ENCODE measurements around the gene MICALL1. TPM values are rescaled to one million over a fixed set of nuclear protein-coding genes. Genes with fewer than 3 reads are reported as not detected.

The MICALL1 gene, protein sequence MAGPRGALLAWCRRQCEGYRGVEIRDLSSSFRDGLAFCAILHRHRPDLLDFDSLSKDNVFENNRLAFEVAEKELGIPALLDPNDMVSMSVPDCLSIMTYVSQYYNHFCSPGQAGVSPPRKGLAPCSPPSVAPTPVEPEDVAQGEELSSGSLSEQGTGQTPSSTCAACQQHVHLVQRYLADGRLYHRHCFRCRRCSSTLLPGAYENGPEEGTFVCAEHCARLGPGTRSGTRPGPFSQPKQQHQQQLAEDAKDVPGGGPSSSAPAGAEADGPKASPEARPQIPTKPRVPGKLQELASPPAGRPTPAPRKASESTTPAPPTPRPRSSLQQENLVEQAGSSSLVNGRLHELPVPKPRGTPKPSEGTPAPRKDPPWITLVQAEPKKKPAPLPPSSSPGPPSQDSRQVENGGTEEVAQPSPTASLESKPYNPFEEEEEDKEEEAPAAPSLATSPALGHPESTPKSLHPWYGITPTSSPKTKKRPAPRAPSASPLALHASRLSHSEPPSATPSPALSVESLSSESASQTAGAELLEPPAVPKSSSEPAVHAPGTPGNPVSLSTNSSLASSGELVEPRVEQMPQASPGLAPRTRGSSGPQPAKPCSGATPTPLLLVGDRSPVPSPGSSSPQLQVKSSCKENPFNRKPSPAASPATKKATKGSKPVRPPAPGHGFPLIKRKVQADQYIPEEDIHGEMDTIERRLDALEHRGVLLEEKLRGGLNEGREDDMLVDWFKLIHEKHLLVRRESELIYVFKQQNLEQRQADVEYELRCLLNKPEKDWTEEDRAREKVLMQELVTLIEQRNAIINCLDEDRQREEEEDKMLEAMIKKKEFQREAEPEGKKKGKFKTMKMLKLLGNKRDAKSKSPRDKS
- 13.5 TPM for total RNA-seq
- long read RNA-seq, full-length matches to known transcripts: 7 of 19 reads
- long read RNA-seq, partial matches to known transcripts: 6 of 19 reads
- long read RNA-seq, other reads (novel, unspliced or antisense): 6 of 19 reads

DNA sequence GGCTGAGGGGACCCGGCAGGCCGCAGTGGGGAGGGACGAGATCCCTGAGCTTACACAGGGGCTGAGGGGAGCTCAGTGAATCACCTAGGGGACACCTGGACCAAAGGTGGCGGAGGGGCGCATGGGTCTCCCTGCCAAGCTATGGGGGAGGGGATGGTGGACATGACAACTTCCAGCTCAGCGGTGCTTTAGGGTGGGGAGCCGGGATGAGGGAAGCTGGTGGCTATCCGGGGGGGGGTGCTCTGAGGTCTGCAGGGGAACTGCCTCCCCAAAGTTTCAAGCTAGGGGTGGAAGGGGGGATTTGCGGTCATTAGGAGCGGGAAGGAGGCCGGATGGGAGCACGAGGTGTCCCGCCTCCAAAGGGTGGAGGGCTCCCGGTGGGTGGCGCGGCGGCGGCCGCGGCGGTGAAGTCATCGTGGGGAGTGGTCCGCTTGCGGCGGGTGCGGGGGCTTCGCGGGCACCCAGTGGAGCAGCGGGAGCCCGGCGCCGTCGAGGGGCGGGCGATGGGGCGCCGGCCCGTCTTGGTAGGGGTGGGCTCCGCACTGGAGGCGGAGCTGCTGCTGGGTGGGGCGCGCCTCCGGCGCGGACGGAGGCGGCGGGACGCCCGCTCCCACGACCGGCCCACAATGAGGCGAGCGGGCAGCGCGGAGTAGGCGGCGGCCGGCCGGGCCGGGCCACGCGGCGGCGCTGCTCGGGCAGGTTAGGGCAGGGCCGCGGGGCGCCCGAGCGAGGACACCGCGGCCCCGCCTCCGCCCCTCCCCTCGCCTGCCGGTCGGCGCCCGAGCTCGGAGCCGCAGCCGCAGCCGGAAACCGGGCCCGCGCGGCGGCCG is at the start of gene MICALL1:
Gene MICALL1 (plus strand): TSS at position 764 of the 830 bp plus-strand sequence. CDS start 126 bp downstream, outside the sequence.
- peak; percentile 84 for DNase-seq
- peak; percentile 94 for ATAC-seq (ENCODE audit: poor library complexity)
- intact Hi-C loops (cut with DNase I): no loop called here

DNA sequence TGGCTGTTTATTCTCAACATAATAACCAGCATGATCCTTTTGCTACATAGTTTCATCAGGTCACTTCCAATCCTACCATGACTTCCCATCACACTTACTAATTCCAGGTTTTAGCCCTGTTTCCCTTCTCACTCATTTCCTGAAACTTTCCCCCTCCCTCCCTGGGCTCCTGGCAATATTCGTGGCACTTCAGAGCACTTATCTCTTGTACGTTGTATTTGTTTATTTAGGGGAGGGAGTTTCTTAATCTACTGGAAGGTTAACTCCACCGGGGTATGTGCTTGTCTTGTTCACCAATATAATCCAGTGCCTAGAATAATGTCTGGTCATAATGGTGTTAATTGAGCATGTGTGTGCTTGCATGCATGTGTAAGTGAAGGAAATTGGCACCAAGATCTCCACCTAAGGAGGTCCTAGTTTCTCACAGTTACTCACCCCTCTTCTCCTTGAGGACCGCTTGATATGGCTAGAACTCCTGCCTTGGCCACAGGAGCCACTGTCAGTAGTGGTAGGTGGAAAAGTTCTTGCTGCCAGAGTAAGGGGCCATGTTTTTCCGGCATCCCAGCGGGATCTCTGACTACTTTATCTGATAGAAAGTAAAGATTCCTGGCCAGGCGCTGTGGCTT is 45.2 kb upstream of the MICALL1 start:
- ATAC-seq (ENCODE audit: poor library complexity) (no peak), DNase-seq (no peak)
- intact Hi-C loops (cut with DNase I): no loop called here

GRCh38 chr22:37862570-37863325 is 43.3 kb upstream of the MICALL1 start:
- intact Hi-C loops (cut with DNase I): loop anchor here (1.0 kb wide), 1 partner anchor 45 kb away; no protein-coding TSS in a partner anchor
- DNase-seq: no peak
- ATAC-seq (ENCODE audit: poor library complexity): peak; percentile 59

- ATAC-seq (ENCODE audit: poor library complexity): no peak
- DNase-seq: no peak
- intact Hi-C loops (cut with DNase I): no loop called here
Measured at GRCh38 chr22:37865510-37865909, 40.6 kb upstream of the MICALL1 start.

DNA sequence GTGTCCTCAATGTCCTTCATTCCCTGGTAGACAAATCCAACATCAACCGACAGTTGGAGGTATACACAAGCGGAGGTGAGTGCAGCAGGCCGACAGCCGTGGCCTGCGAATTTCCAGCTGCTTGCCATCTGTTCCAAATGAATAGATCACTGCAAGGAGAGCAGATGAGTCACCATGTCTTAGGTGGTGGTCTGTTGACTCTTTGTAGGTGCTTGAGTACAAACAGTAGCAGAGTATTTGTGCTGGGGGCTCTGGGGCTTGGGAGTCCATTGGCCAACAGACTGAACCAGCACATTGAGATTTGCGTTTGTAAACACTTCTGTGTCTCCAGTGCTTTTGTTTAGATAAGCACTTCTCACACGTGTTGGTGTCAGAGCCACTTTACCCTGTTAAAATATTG is 35.8 kb upstream of the MICALL1 start:
- no peak for DNase-seq
- ATAC-seq (ENCODE audit: poor library complexity): no peak
- intact Hi-C loops (cut with DNase I): no loop called here

DNA sequence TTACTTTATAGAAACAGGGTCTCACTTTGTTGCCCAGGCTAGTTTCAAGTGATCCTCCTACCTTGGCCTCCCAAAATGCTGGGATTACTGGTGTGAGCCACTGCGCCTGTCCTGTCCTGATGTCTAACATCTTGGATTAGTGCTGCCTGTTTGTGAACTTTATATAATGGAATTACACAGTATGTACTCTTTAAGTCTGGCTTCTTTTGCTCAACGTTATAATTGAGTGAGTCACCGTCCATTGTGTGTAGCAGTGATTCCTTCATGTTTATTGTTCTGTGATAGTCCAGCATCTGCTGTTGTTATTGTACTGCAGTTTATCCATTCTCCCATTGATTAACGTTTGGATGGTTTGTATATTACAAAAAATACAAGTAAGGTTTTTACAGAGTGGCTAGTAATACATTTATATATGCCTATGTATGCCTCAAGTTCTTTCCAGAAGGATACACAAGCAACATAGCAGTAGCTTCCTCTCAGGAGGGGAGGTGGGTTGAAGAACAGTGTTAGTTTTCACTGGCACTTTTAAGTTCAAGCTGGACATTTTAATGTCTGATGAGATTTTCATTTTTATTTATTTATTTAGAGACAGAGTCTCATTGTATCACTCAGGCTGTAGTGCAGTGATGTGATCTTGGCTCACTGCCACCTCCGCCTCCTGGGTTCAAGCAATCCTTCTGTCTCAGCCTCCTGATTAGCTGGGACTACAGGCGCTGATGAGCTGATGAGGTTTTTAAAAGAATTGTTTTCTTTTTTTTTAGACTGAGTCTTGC is 25.2 kb upstream of the MICALL1 start:
- ATAC-seq (ENCODE audit: poor library complexity) (no peak), DNase-seq (no peak)
- intact Hi-C loops (cut with DNase I): loop anchor here (10.0 kb wide), 1 partner anchor 54 kb away; no protein-coding TSS in a partner anchor

DNA sequence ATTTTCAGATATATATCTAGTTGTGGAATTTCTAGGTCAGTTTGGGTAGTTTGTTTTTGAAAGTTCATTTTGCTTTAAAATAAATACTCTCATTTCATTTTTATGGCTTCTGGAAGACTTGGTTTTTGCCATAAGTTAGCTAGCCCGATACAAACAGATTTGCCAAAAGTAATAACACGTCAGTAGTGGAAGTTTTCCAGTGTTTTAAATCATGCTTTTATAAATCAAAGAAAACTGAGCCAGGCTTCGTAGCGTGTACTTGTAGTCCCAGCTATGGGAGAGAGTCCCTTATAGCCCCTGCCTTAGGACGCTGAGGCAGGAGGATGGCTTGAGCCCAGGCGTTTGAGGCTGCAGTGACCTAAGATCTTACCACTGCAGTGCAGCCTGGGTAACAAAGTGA is 21.7 kb upstream of the MICALL1 start:
- intact Hi-C loops (cut with DNase I): loop anchor here (10.0 kb wide), 1 partner anchor 50 kb away; no protein-coding TSS in a partner anchor
- ATAC-seq (ENCODE audit: poor library complexity): no peak
- DNase-seq: no peak

GRCh38 chr22:37887584-37888378 is 18.3 kb upstream of the MICALL1 start:
- DNase-seq: peak; percentile 52
- intact Hi-C loops (cut with DNase I): loop anchor here (10.0 kb wide), 1 partner anchor 47 kb away; no protein-coding TSS in a partner anchor
- peak; percentile 49 for ATAC-seq (ENCODE audit: poor library complexity)

DNA sequence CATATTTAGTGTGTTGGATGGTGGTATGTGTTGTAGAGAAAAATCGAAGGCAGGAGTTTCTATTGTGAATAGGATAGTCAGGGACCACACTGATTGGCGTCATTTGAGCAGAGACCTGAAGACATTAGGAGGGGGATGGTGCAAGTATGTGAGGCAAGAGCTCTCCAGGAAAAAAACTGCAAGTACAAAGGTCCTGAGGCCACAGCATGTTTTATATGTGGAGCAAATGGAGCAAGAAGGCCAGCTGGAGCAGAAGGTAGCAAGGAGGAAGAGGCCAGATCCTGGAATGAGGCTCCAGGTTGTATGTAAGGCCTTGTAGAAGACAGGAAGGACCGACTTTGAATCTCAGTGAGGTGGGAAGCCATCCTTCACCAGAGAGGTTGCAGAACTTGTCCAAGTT is 14.2 kb upstream of the MICALL1 start:
- intact Hi-C loops (cut with DNase I): no loop called here
- no peak for DNase-seq
- no peak for ATAC-seq (ENCODE audit: poor library complexity)

- peak; percentile 83 for DNase-seq
- ATAC-seq (ENCODE audit: poor library complexity): peak; percentile 93
- intact Hi-C loops (cut with DNase I): no loop called here
Measured at GRCh38 chr22:37892566-37893335, 13.3 kb upstream of the MICALL1 start.

GRCh38 chr22:37893583-37893983 is 12.5 kb upstream of the MICALL1 start:
- intact Hi-C loops (cut with DNase I): no loop called here
- peak; percentile 13 for ATAC-seq (ENCODE audit: poor library complexity)
- DNase-seq: no peak

- ATAC-seq (ENCODE audit: poor library complexity) (no peak), DNase-seq (no peak)
- intact Hi-C loops (cut with DNase I): no loop called here
Measured at GRCh38 chr22:37894939-37895670, 11.0 kb upstream of the MICALL1 start.

- ATAC-seq (ENCODE audit: poor library complexity): no peak
- DNase-seq: no peak
Measured at GRCh38 chr22:37896181-37896592, 9.9 kb upstream of the MICALL1 start.

GRCh38 chr22:37896939-37897338 is 9.2 kb upstream of the MICALL1 start:
- intact Hi-C loops (cut with DNase I): no loop called here
- no peak for DNase-seq

More at GRCh38 chr22:37896181-37896592, 9.9 kb upstream of the MICALL1 start:
- intact Hi-C loops (cut with DNase I): no loop called here

More at GRCh38 chr22:37896939-37897338, 9.2 kb upstream of the MICALL1 start:
- no peak for ATAC-seq (ENCODE audit: poor library complexity)

Data from Right ventricle myocardium superior (tissue), 1 donor.